GM12878 (cell line): ENCODE results near the gene CRB1. TPM values are rescaled to one million over a fixed set of nuclear protein-coding genes. Genes with fewer than 3 reads are reported as not detected.

Experiments
- ATAC-seq: fragments of 200-7000 bp; cut with Tn5 transposase; 3 replicates; pipeline ENCODE4 v1.9.1; 2020; ENCODE audit warnings: mild to moderate bottlenecking, moderate library complexity
- BruUV-seq: library from RNA; stranded (reverse); fragments of 400-500 nt; replicated peaks from 2 replicates; lab custom pipeline; 2021; lab: Mats Ljungman, UMichigan
- CTCF ChIA-PET: fragments of 300-600 bp; sonication (Branson Sonifier 250); formaldehyde crosslinking; extraction: SDS; loops from one replicate; lab custom pipeline; 2021; ENCODE audit warnings: inconsistent platforms; lab: Yijun Ruan, JAX
- POLR2A ChIA-PET: fragments of 350-600 bp; formaldehyde crosslinking; extraction: SDS; loops from one replicate; lab custom pipeline; 2021; ENCODE audit warnings: inconsistent platforms; lab: Charles Lee
- RAD21 ChIA-PET: fragments of 300-600 bp; sonication (Branson Sonifier 250); formaldehyde crosslinking; loops from one replicate; lab custom pipeline; 2023; ENCODE audit warnings: antibody characterized with exemption; ENCODE audit not compliant: unreplicated experiment; lab: Charles Lee
- SMC1A ChIA-PET: fragments of 300-600 bp; sonication (Branson Sonifier 250); formaldehyde crosslinking; loops from one replicate; lab custom pipeline; 2023; ENCODE audit not compliant: unreplicated experiment, uncharacterized antibody; lab: Charles Lee
- DNase-seq: peaks from one replicate; pipeline ENCODE4 v3.0.0-alpha.2; 2011; ENCODE audit warnings: low read depth, low spot score
- FAIRE-seq: peaks from 3 replicates; lab custom pipeline; 2011; peaks lifted over from hg19 to GRCh38; lab: Jason Lieb, UNC
- H2AFZ ChIP-seq: 2 replicates; pipeline ENCODE4 v1.6.0; 2011; ENCODE audit warnings: low read depth, low read length, control low read depth; ENCODE audit not compliant: control insufficient read depth
- H3K27ac ChIP-seq: 2 replicates; pipeline ENCODE4 v1.5.1; 2011; ENCODE audit warnings: control low read depth; ENCODE audit not compliant: control insufficient read depth, insufficient read depth
- H3K27me3 ChIP-seq, 2 experiments: replicated peaks in 1 of 2; 2 replicates each; pipeline versions ENCODE4 v1.6.0 to v1.6.1; 2011; ENCODE audit warnings: low read length in 1 of 2; ENCODE audit not compliant: control insufficient read depth in 2 of 2, insufficient read depth in 2 of 2
- H3K36me3 ChIP-seq, 2 experiments: 2 replicates each; pipeline ENCODE4 v1.5.1; 2011; ENCODE audit warnings: low read length in 1 of 2; ENCODE audit not compliant: control insufficient read depth in 2 of 2, insufficient read depth in 2 of 2
- H3K4me1 ChIP-seq: 2 replicates; pipeline ENCODE4 v1.6.1; 2011; ENCODE audit warnings: mild to moderate bottlenecking, low read length, moderate library complexity, mixed read lengths; ENCODE audit not compliant: control insufficient read depth, insufficient read depth
- H3K4me2 ChIP-seq: 2 replicates; pipeline ENCODE4 v1.6.0; 2011; ENCODE audit warnings: control low read depth; ENCODE audit not compliant: control insufficient read depth, insufficient read depth
- H3K4me3 ChIP-seq: fragments of 200-600 bp; sonication (generic); 2 replicates; pipeline ENCODE4 v1.5.1; 2016
- H3K79me2 ChIP-seq: 2 replicates; pipeline ENCODE4 v1.6.0; 2011; ENCODE audit warnings: low read length; ENCODE audit not compliant: control insufficient read depth, insufficient read depth
- H3K9ac ChIP-seq: 2 replicates; pipeline ENCODE4 v1.8.0; 2011; ENCODE audit warnings: low read length, control low read depth, mixed read lengths; ENCODE audit not compliant: control insufficient read depth, insufficient read depth
- H3K9me3 ChIP-seq: replicated peaks from 3 replicates; pipeline ENCODE4 v1.5.1; 2011; ENCODE audit warnings: mild to moderate bottlenecking, low read length; ENCODE audit not compliant: control insufficient read depth, insufficient read depth
- H4K20me1 ChIP-seq: 2 replicates; pipeline ENCODE4 v1.6.0; 2011; ENCODE audit not compliant: control insufficient read depth, insufficient read depth
- BHLHE40 ChIP-seq, 2 experiments: fragments of 450-650 bp in 1 of 2; IDR thresholded peaks; 2 replicates each; pipeline ENCODE4 v1.6.1; 2011 to 2017; ENCODE audit warnings: low read depth in 2 of 2, borderline replicate concordance in 1 of 2, improper control_type of control experiment in 1 of 2, low read length in 1 of 2, mild to moderate bottlenecking in 1 of 2
- EGR1 ChIP-seq, 2 experiments: IDR thresholded peaks; 1 replicate in 1 of 2; 2 replicates in 1 of 2; pipeline ENCODE4 v1.6.1; 2011 to 2012; ENCODE audit warnings: low read depth in 2 of 2, low read length in 2 of 2, borderline replicate concordance in 1 of 2, mild to moderate bottlenecking in 1 of 2, moderate library complexity in 1 of 2
- FOXK2 ChIP-seq: fragments of 450-650 bp; IDR thresholded peaks from 2 replicates; pipeline ENCODE4 v1.6.1; 2017; ENCODE audit warnings: mild to moderate bottlenecking, moderate library complexity
- HCFC1 ChIP-seq: fragments of 150-350 bp; IDR thresholded peaks from 2 replicates; pipeline ENCODE4 v1.6.1; 2014; ENCODE audit warnings: low read length
- HDAC2 ChIP-seq: fragments of 200-600 bp; sonication (generic); IDR thresholded peaks from 2 replicates; pipeline ENCODE4 v1.6.1; 2017
- KAT2A ChIP-seq: conservative IDR thresholded peaks from 2 replicates; pipeline ENCODE4 v1.6.1; 2011; ENCODE audit warnings: low read depth, low read length; ENCODE audit not compliant: control insufficient read depth
- MXI1 ChIP-seq: fragments of 150-350 bp; IDR thresholded peaks from 2 replicates; pipeline ENCODE4 v1.6.1; 2011; ENCODE audit warnings: low read depth, mild to moderate bottlenecking, inconsistent platforms, low read length, improper control_type of control experiment
- NR2C1 ChIP-seq: fragments of 450-650 bp; IDR thresholded peaks from 2 replicates; pipeline ENCODE4 v1.6.1; 2017; ENCODE audit warnings: antibody characterized with exemption, mild to moderate bottlenecking, moderate library complexity
- NRF1 ChIP-seq: conservative IDR thresholded peaks from 2 replicates; pipeline ENCODE4 v1.6.1; 2011; ENCODE audit warnings: mild to moderate bottlenecking, low read depth, low read length, improper control_type of control experiment
- RELA ChIP-seq: fragments of 450-650 bp; IDR thresholded peaks from 2 replicates; pipeline ENCODE4 v1.8.0; 2014; ENCODE audit warnings: borderline replicate concordance; ENCODE audit not compliant: partially characterized antibody
- RUNX3 ChIP-seq: IDR thresholded peaks from 2 replicates; pipeline ENCODE4 v1.6.1; 2012; ENCODE audit warnings: low read length, inconsistent platforms
- SMC3 ChIP-seq: IDR thresholded peaks from 2 replicates; pipeline ENCODE4 v1.6.1; 2011; ENCODE audit warnings: low read length, improper control_type of control experiment, borderline replicate concordance
- TAF1 ChIP-seq: IDR thresholded peaks from 2 replicates; pipeline ENCODE4 v1.6.1; 2011; ENCODE audit warnings: mild to moderate bottlenecking, low read depth, low read length, borderline replicate concordance
- ZNF274 ChIP-seq: IDR thresholded peaks from one replicate; pipeline ENCODE4 v1.8.0; 2011; ENCODE audit not compliant: insufficient read length, insufficient read depth
- ZZZ3 ChIP-seq: IDR thresholded peaks from 2 replicates; pipeline ENCODE4 v1.6.1; 2011; ENCODE audit warnings: low read depth; ENCODE audit not compliant: control insufficient read depth, insufficient read length
- WGBS: methylation state at CpG from one replicate; pipeline ENCODE4 v1.1.6; 2016; ENCODE audit warnings: low lambda C conversion rate; ENCODE audit not compliant: insufficient replicate concordance, insufficient coverage; ENCODE audit errors: missing lambda C conversion rate; 5-methylcytosine and 5-hydroxymethylcytosine counted together
- in situ Hi-C: fragments of 300-500 bp; cut with MboI; formaldehyde crosslinking; loops from 9 replicates; pipeline ENCODE4 v1.14.3; 2018; ENCODE audit warnings: mixed read lengths
- intact Hi-C: fragments of 100-400 bp; cut with micrococcal nuclease; formaldehyde crosslinking; loops from one replicate; pipeline ENCODE4 v1.14.2; 2022; ENCODE audit not compliant: unreplicated experiment
- polyA plus RNA-seq, 11 experiments: library from polyadenylated mRNA; depleted of rRNA in 4 of 11; unstranded in 6 of 11; stranded (reverse) in 5 of 11; fragments of >200 nt; fragmentation: Nextera tagmentation in 4 of 11; fragmentation: Illumina TruSeq in 1 of 11; extraction: Ambion mirVana in 4 of 11; extraction: Trizol in 1 of 11; gene quantifications; 1 replicate in 1 of 11; 2 replicates in 10 of 11; pipeline versions ENCODE4 v1.2.1 to v1.2.3, GENCODE V29; 2011 to 2016; ENCODE audit warnings: inconsistent platforms in 2 of 11, missing spikeins in 2 of 11, low read depth in 1 of 11
- total RNA-seq, 4 experiments: library from RNA; depleted of rRNA in 3 of 4; stranded (reverse); fragments of >200 nt in 3 of 4; fragmentation: Illumina TruSeq in 1 of 4; extraction: Trizol in 1 of 4; gene quantifications; 2 replicates each; pipeline versions ENCODE4 v1.2.1 to v1.2.3, GENCODE V29; 2013 to 2021
- TF ChIP-seq, protein P1 (sequence below): fragments of 450-650 bp; IDR thresholded peaks from 2 replicates; pipeline ENCODE4 v1.6.1; 2014; ENCODE audit warnings: mild to moderate bottlenecking

CRB1 gene
- total and polyA plus RNA-seq, 10 of the 15 experiments (the other 5 are each of a cell fraction or from before 2014, with no cell fraction given), result 0.06 to 0.10 (median 0.06) TPM; not detected in 7

- POLR2A ChIA-PET, result no interaction called here
- SMC1A ChIA-PET, result no interaction called here
- H3K27me3 ChIP-seq, result no peaks in the 10 kb centered on the region
- in situ Hi-C loops (no loop called here), intact Hi-C loops (no loop called here)
- no peak overlapping the region for H2AFZ ChIP-seq
- no peaks in the 10 kb centered on the region for H3K36me3 ChIP-seq
- DNase-seq, result no peak
- no peaks in the 10 kb centered on the region for H3K79me2 ChIP-seq
- ATAC-seq, result no peak
- H3K4me1 ChIP-seq, result no peaks in the 10 kb centered on the region
- no peaks in the 10 kb centered on the region for H3K9me3 ChIP-seq
- no peak for FAIRE-seq
- H3K27ac ChIP-seq, result no peak overlapping the region
- 60% methylated on average over 3 of the region's 3 CpGs for WGBS
- RAD21 ChIA-PET, result no interaction called here
- H3K4me2 ChIP-seq, result no peak overlapping the region
- no peak overlapping the region for H3K9ac ChIP-seq
- CTCF ChIA-PET, result no interaction called here
- no peak for TF ChIP-seq SMC3
- TF ChIP-seq BHLHE40 (IDR thresholded peaks at IDR 0.05; ENCODE audit: borderline replicate concordance in 1 of 2, low read depth in 2 of 2, low read length in 1 of 2), result no peak
- no peak for TF ChIP-seq NRF1
- no peak for TF ChIP-seq TAF1
- TF ChIP-seq, protein P1, sequence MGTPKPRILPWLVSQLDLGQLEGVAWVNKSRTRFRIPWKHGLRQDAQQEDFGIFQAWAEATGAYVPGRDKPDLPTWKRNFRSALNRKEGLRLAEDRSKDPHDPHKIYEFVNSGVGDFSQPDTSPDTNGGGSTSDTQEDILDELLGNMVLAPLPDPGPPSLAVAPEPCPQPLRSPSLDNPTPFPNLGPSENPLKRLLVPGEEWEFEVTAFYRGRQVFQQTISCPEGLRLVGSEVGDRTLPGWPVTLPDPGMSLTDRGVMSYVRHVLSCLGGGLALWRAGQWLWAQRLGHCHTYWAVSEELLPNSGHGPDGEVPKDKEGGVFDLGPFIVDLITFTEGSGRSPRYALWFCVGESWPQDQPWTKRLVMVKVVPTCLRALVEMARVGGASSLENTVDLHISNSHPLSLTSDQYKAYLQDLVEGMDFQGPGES, result no peak
- TF ChIP-seq MXI1, result no peak
- TF ChIP-seq HCFC1, result no peak
- TF ChIP-seq RUNX3, result no peak
- no peak for TF ChIP-seq KAT2A
- TF ChIP-seq HDAC2, result no peak
- TF ChIP-seq EGR1 (IDR thresholded peaks at IDR 0.05; ENCODE audit: borderline replicate concordance in 1 of 2, low read depth in 2 of 2, low read length in 2 of 2), result no peak
- TF ChIP-seq NR2C1, result no peak
- no peak for TF ChIP-seq ZNF274
- no peak for TF ChIP-seq FOXK2
- TF ChIP-seq RELA, result no peak
- no peak for TF ChIP-seq ZZZ3
- no peaks in the 10 kb centered on the region for H4K20me1 ChIP-seq
- no peak overlapping the region for H3K4me3 ChIP-seq
- BruUV-seq, result no TSS peak
Observed at GRCh38 chr1:197472141-197472540, 204.1 kb downstream of the CRB1 start.
